Ovary (tissue), 3 donors: ENCODE data around the gene CYS1.

Experiments used
- EP300 ChIP-seq: sonication (generic); formaldehyde crosslinking; IDR thresholded peaks from one replicate; pipeline ENCODE4 v1.6.1; 2017; ENCODE audit warnings: antibody characterized with exemption
- POLR2A ChIP-seq: fragments of 450-650 bp; IDR thresholded peaks from one replicate; pipeline ENCODE4 v1.6.1; 2017; ENCODE audit warnings: antibody characterized with exemption, mild to moderate bottlenecking, moderate library complexity
- TF ChIP-seq, protein P1 (sequence below), 3 donors: fragments of 450-650 bp in 2 of 3; fragments of 200-600 bp in 1 of 3; IDR thresholded peaks; one replicate each; pipeline versions ENCODE4 v1.5.1 to v1.8.0; 2016 to 2022; ENCODE audit warnings: antibody characterized with exemption in 3 of 3, mild to moderate bottlenecking in 1 of 3
- donor health status: DM: no; HTN: no; CAD: no.

- TF ChIP-seq POLR2A (peak; percentile 69), EP300 (peak; percentile 90)
- TF ChIP-seq, protein P1, sequence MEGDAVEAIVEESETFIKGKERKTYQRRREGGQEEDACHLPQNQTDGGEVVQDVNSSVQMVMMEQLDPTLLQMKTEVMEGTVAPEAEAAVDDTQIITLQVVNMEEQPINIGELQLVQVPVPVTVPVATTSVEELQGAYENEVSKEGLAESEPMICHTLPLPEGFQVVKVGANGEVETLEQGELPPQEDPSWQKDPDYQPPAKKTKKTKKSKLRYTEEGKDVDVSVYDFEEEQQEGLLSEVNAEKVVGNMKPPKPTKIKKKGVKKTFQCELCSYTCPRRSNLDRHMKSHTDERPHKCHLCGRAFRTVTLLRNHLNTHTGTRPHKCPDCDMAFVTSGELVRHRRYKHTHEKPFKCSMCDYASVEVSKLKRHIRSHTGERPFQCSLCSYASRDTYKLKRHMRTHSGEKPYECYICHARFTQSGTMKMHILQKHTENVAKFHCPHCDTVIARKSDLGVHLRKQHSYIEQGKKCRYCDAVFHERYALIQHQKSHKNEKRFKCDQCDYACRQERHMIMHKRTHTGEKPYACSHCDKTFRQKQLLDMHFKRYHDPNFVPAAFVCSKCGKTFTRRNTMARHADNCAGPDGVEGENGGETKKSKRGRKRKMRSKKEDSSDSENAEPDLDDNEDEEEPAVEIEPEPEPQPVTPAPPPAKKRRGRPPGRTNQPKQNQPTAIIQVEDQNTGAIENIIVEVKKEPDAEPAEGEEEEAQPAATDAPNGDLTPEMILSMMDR (IDR thresholded peaks at IDR 0.05): no peak
Observed at GRCh38 chr2:10043906-10044601, 36.2 kb downstream of the CYS1 start.
